Fibroblast of lung (primary cell): ENCODE results near the gene EXOC2. TPM values are rescaled to one million over a fixed set of nuclear protein-coding genes. Genes with fewer than 3 reads are reported as not detected.

Experiments used
- DNase-seq, 2 donors: peaks; one replicate each; pipeline versions ENCODE4 v3.0.0 to v3.0.0-alpha.2; 2010; ENCODE audit warnings: low read depth in 2 of 2
- H2AFZ ChIP-seq: 2 replicates; pipeline ENCODE4 v1.5.1; 2012; ENCODE audit warnings: low read length, control low read depth, inconsistent platforms
- H3K27ac ChIP-seq: 2 replicates; pipeline ENCODE4 v1.5.1; 2011; ENCODE audit warnings: low read length, control low read depth; ENCODE audit not compliant: insufficient read depth
- H3K27me3 ChIP-seq: 2 replicates; pipeline ENCODE4 v1.5.1; 2011; ENCODE audit warnings: mild to moderate bottlenecking, low read length; ENCODE audit not compliant: control insufficient read depth, insufficient read depth
- H3K36me3 ChIP-seq: 2 replicates; pipeline ENCODE4 v1.5.1; 2011; ENCODE audit warnings: low read length; ENCODE audit not compliant: control insufficient read depth, insufficient read depth
- H3K4me1 ChIP-seq: 2 replicates; pipeline ENCODE4 v1.5.1; 2011; ENCODE audit warnings: low read length; ENCODE audit not compliant: control insufficient read depth, insufficient read depth; ENCODE audit errors: extremely low read depth
- H3K4me2 ChIP-seq: 2 replicates; pipeline ENCODE4 v1.5.1; 2011; ENCODE audit warnings: low read length, control low read depth; ENCODE audit not compliant: insufficient read depth; ENCODE audit errors: extremely low read depth
- H3K4me3 ChIP-seq, 4 experiments: fragments of 200-600 bp in 1 of 4; sonication (generic) in 1 of 4; replicated peaks in 1 of 4; 2 replicates each; pipeline ENCODE4 v1.5.1; 2011 to 2016; ENCODE audit warnings: low read length in 4 of 4, low read depth in 3 of 4, mild to moderate bottlenecking in 3 of 4, control low read depth in 2 of 4, inconsistent platforms in 1 of 4, mixed read lengths in 1 of 4; ENCODE audit not compliant: insufficient read depth in 1 of 4; ENCODE audit errors: control extremely low read depth in 1 of 4
- H3K79me2 ChIP-seq: 2 replicates; pipeline ENCODE4 v1.5.1; 2012; ENCODE audit warnings: mild to moderate bottlenecking, low read length, inconsistent platforms; ENCODE audit not compliant: control insufficient read depth, insufficient read depth
- H3K9ac ChIP-seq: 2 replicates; pipeline ENCODE4 v1.5.1; 2011; ENCODE audit warnings: mild to moderate bottlenecking, low read length, control low read depth; ENCODE audit not compliant: insufficient read depth
- H3K9me3 ChIP-seq: 2 replicates; pipeline ENCODE4 v1.5.1; 2012; ENCODE audit warnings: low read depth, low read length; ENCODE audit not compliant: control insufficient read depth, insufficient read depth
- H4K20me1 ChIP-seq: 2 replicates; pipeline ENCODE4 v1.5.1; 2011; ENCODE audit warnings: low read length; ENCODE audit not compliant: control insufficient read depth, insufficient read depth; ENCODE audit errors: extremely low read depth
- CTCF ChIP-seq, 2 donors: IDR thresholded peaks in 1 of 2; conservative IDR thresholded peaks in 1 of 2; 1 replicate in 1 of 2; 2 replicates in 1 of 2; pipeline ENCODE4 v1.5.1; 2011 to 2012; ENCODE audit warnings: low read length in 2 of 2, control low read depth in 1 of 2, inconsistent platforms in 1 of 2, low read depth in 1 of 2, mild to moderate bottlenecking in 1 of 2
- EZH2 ChIP-seq: IDR thresholded peaks from 2 replicates; pipeline ENCODE4 v1.5.1; 2012; ENCODE audit warnings: low read length, control low read depth, mild to moderate bottlenecking; ENCODE audit errors: missing control alignments
- polyA plus RNA-seq, 2 donors: library from polyadenylated mRNA; depleted of rRNA in 1 of 2; stranded (reverse) in 1 of 2; unstranded in 1 of 2; fragments of >200 nt; gene quantifications; 2 replicates each; pipeline ENCODE4 v1.2.1, GENCODE V29; 2011 to 2012; ENCODE audit warnings: missing spikeins in 1 of 2
- total RNA-seq: library from RNA; depleted of rRNA; stranded (reverse); fragments of >200 nt; gene quantifications from 2 replicates; pipeline ENCODE4 v1.2.1, GENCODE V29; 2014

Gene EXOC2
- total and polyA plus RNA-seq, 2 donors (not counting 1 experiment from before 2014, with no cell fraction given), result 19.7 to 42.3 TPM

DNA sequence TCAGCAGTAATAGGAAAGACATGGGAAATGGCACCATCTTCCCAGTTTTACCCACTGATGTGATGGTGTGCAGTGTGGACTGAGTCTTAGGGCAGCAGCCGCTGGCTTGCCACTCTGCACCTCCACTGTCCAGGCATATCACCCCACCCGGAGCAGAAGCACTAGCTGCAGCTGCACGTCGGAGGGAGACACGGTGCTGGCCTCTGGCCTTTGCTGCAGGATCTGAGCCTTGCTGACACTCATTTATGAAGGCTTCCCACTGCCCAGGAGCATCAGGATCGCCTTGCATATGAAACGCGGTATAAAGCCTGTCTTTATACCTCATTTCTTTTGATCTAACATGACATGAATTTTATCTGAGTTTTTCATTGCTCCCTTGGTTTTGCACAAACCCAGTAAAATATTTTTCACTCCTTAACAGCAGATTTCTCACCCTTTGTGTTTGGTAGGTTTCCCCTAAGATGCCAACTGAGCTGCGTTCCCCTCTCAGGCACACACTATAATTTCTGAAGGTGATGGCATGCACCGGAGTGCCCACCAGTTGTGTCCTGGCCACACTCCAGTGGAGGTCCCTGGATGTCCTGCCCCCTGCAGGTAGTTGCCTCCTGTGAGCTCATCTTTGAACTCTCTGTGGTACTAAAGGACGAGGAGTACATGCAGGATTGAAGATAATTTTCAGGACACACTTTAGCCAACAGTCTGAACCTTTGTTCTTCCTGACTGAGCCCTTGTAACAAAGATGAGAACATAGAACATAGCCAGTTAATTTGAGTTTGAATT is 9.0 kb upstream of the EXOC2 start:
- H3K27me3 ChIP-seq, result no peaks in the 10 kb centered on the region
- no peak overlapping the region for H3K4me2 ChIP-seq
- H3K36me3 ChIP-seq, result no peaks in the 10 kb centered on the region
- DNase-seq, result no peak
- no peaks in the 10 kb centered on the region for H3K9me3 ChIP-seq
- no peak overlapping the region for H3K4me3 ChIP-seq
- H3K27ac ChIP-seq, result no peak overlapping the region
- H4K20me1 ChIP-seq, result no peaks in the 10 kb centered on the region
- H2AFZ ChIP-seq, result no peak overlapping the region
- H3K4me1 ChIP-seq, result peaks cover 7% of the 10 kb centered on the region
- no peak overlapping the region for H3K9ac ChIP-seq
- peak in 1 of 2 donors; percentile 8 for TF ChIP-seq CTCF (conservative IDR thresholded peaks at IDR 0.05 in 1 of 2, IDR thresholded peaks at IDR 0.05 in 1 of 2; ENCODE audit: low read depth in 1 of 2, low read length in 2 of 2)
- TF ChIP-seq EZH2, result no peak
- H3K79me2 ChIP-seq, result no peaks in the 10 kb centered on the region

DNA sequence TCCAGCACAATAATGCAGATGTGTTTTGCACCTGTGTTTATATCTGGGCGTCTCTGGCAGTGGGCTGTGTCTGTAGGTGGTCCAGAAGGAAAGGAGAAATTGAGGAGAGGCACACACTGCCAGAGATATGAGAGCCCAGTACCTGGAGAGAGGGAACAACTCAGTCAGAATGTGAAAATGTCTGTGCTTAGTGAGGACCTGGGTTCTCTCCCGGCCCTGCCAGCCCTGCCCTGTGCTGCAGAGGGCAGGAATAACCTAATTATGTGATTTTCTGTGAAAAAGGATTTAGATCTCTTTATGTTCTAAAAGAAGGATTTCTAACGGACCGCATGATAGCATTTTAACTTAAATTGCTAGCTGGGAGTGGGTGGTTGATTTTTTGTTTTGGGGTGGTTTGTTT is 8.3 kb upstream of the EXOC2 start:
- no peak overlapping the region for H3K4me3 ChIP-seq
- DNase-seq, result no peak
- TF ChIP-seq EZH2 (no peak), CTCF (conservative IDR thresholded peaks at IDR 0.05 in 1 of 2, IDR thresholded peaks at IDR 0.05 in 1 of 2; ENCODE audit: low read depth in 1 of 2, low read length in 2 of 2) (no peak)
- H3K4me1 ChIP-seq, result peaks cover 2% of the 10 kb centered on the region
- H3K27me3 ChIP-seq, result no peaks in the 10 kb centered on the region
- no peak overlapping the region for H3K4me2 ChIP-seq
- H2AFZ ChIP-seq, result no peak overlapping the region
- no peaks in the 10 kb centered on the region for H4K20me1 ChIP-seq
- H3K36me3 ChIP-seq, result no peaks in the 10 kb centered on the region
- no peaks in the 10 kb centered on the region for H3K79me2 ChIP-seq
- no peak overlapping the region for H3K9ac ChIP-seq
- H3K9me3 ChIP-seq, result no peaks in the 10 kb centered on the region
- H3K27ac ChIP-seq, result no peak overlapping the region

GRCh38 chr6:700490-700889 is 7.6 kb upstream of the EXOC2 start:
- Histone ChIP-seq H3K4me2 (no peak overlapping the region), H4K20me1 (no peaks in the 10 kb centered on the region), H2AFZ (no peak overlapping the region), H3K4me1 (no peaks in the 10 kb centered on the region), H3K27me3 (no peaks in the 10 kb centered on the region), H3K4me3 (no peak overlapping the region), H3K9ac (no peak overlapping the region), H3K79me2 (no peaks in the 10 kb centered on the region), H3K27ac (no peak overlapping the region), H3K9me3 (no peaks in the 10 kb centered on the region), H3K36me3 (no peaks in the 10 kb centered on the region)
- no peak for DNase-seq
- TF ChIP-seq EZH2 (no peak), CTCF (conservative IDR thresholded peaks at IDR 0.05 in 1 of 2, IDR thresholded peaks at IDR 0.05 in 1 of 2; ENCODE audit: low read depth in 1 of 2, low read length in 2 of 2) (no peak)
